ENCODE data around the gene EFCAB11.

EFCAB11 gene

GRCh38 chr14:89957791-89958190 is 3.3 kb upstream of the EFCAB11 start:
- H3K4me3 ChIP-seq (ENCODE audit: low read depth, low read length): no peak overlapping the region
- no peak for TF ChIP-seq CTCF (IDR thresholded peaks at IDR 0.05; ENCODE audit: control insufficient read depth, extremely low read depth, insufficient read depth)
- no peak for DNase-seq (ENCODE audit: low read depth)

GRCh38 chr14:89957376-89957775 is 2.8 kb upstream of the EFCAB11 start:
- H3K4me3 ChIP-seq (ENCODE audit: low read depth, low read length): peak overlapping the region; percentile 79
- DNase-seq (ENCODE audit: low read depth): no peak
- TF ChIP-seq CTCF (IDR thresholded peaks at IDR 0.05; ENCODE audit: control insufficient read depth, extremely low read depth, insufficient read depth): no peak

GRCh38 chr14:89956661-89957009 is 2.1 kb upstream of the EFCAB11 start:
- no peak for TF ChIP-seq CTCF (IDR thresholded peaks at IDR 0.05; ENCODE audit: control insufficient read depth, extremely low read depth, insufficient read depth)
- H3K4me3 ChIP-seq (ENCODE audit: low read depth, low read length): peak overlapping the region; percentile 79
- no peak for DNase-seq (ENCODE audit: low read depth)

- H3K4me3 ChIP-seq (ENCODE audit: low read depth, low read length): peak within 1 kb of the TSS; percentile 79
- peak; percentile 86 for DNase-seq (ENCODE audit: low read depth)
- no peak for TF ChIP-seq CTCF (IDR thresholded peaks at IDR 0.05; ENCODE audit: control insufficient read depth, extremely low read depth, insufficient read depth)
Observed at GRCh38 chr14:89955745-89956660, 1.5 kb upstream of the EFCAB11 start, which contains the start of gene TDP1. Gene TDP1, plus strand, starts transcription at chr14:89955927. Its CDS starts 7,188 bp downstream, at chr14:89963115.

GRCh38 chr14:89955022-89955744 is 653 bp upstream of the EFCAB11 start:
- DNase-seq (ENCODE audit: low read depth): peak; percentile 36
- no peak for TF ChIP-seq CTCF (IDR thresholded peaks at IDR 0.05; ENCODE audit: control insufficient read depth, extremely low read depth, insufficient read depth)
- H3K4me3 ChIP-seq (ENCODE audit: low read depth, low read length): peak overlapping the region; percentile 79

GRCh38 chr14:89953602-89954001 is 928 bp downstream of the EFCAB11 start:
- peak overlapping the region; percentile 79 for H3K4me3 ChIP-seq (ENCODE audit: low read depth, low read length)

More at GRCh38 chr14:89953602-89954001, 928 bp downstream of the EFCAB11 start:
- no peak for DNase-seq (ENCODE audit: low read depth)
- TF ChIP-seq CTCF (IDR thresholded peaks at IDR 0.05; ENCODE audit: control insufficient read depth, extremely low read depth, insufficient read depth): no peak
